Measurements from ENCODE around the gene GBE1.

GBE1 gene

GRCh38 chr3:81695302-81695701, 66.1 kb downstream of the GBE1 start:
- DNase-seq, result no peak

- DNase-seq, result no peak
Observed at GRCh38 chr3:81694662-81695061, 66.8 kb downstream of the GBE1 start.

GRCh38 chr3:81692766-81693165, 68.7 kb downstream of the GBE1 start:
- DNase-seq, result no peak

- no peak for DNase-seq
Observed at GRCh38 chr3:81689617-81690016, 71.8 kb downstream of the GBE1 start.

- no peak for DNase-seq
Observed at GRCh38 chr3:81684751-81685395, 76.6 kb downstream of the GBE1 start.

- no peak for DNase-seq
Observed at GRCh38 chr3:81676706-81677456, 84.6 kb downstream of the GBE1 start.

GRCh38 chr3:81674690-81675089, 86.8 kb downstream of the GBE1 start:
- no peak for DNase-seq

GRCh38 chr3:81668283-81668682, 93.2 kb downstream of the GBE1 start:
- no peak for DNase-seq

- DNase-seq, result peak; percentile 2
Observed at GRCh38 chr3:81666502-81667121, 94.8 kb downstream of the GBE1 start.

GRCh38 chr3:81663114-81663513, 98.3 kb downstream of the GBE1 start:
- no peak for DNase-seq

GRCh38 chr3:81660036-81660435, 101.4 kb downstream of the GBE1 start:
- no peak for DNase-seq

GRCh38 chr3:81658322-81658997, 103.0 kb downstream of the GBE1 start:
- DNase-seq, result no peak

GRCh38 chr3:81651139-81651538, 110.3 kb downstream of the GBE1 start:
- no peak for DNase-seq

GRCh38 chr3:81650187-81650586, 111.3 kb downstream of the GBE1 start:
- DNase-seq, result no peak

GRCh38 chr3:81645248-81645647, 116.2 kb downstream of the GBE1 start:
- no peak for DNase-seq

GRCh38 chr3:81643721-81644120, 117.7 kb downstream of the GBE1 start:
- peak; percentile 38 for DNase-seq

- DNase-seq, result no peak
Observed at GRCh38 chr3:81638480-81638879, 123.0 kb downstream of the GBE1 start.

GRCh38 chr3:81632659-81633058, 128.8 kb downstream of the GBE1 start:
- DNase-seq, result no peak

GRCh38 chr3:81624756-81625155, 136.7 kb downstream of the GBE1 start:
- no peak for DNase-seq

GRCh38 chr3:81622395-81622794, 139.1 kb downstream of the GBE1 start:
- DNase-seq, result no peak

GRCh38 chr3:81621277-81621676, 140.2 kb downstream of the GBE1 start:
- DNase-seq, result no peak

- DNase-seq, result no peak
Observed at GRCh38 chr3:81620849-81621248, 140.6 kb downstream of the GBE1 start.

- DNase-seq, result no peak
Observed at GRCh38 chr3:81612768-81613167, 148.7 kb downstream of the GBE1 start.

GRCh38 chr3:81602781-81603180, 158.7 kb downstream of the GBE1 start:
- no peak for DNase-seq
